Stimulated activated CD4-positive, alpha-beta T cell treated with anti-CD3 and anti-CD28 coated beads, Interleukin-12 subunit alpha, Interleukin-12 subunit beta, amount 100 ng/mL, for 4 hours (primary cell): ENCODE results near the gene GAD1.

Source experiments
- DNase-seq: peaks from one replicate; pipeline ENCODE4 v3.0.0-alpha.2; 2020

GAD1 gene

DNA sequence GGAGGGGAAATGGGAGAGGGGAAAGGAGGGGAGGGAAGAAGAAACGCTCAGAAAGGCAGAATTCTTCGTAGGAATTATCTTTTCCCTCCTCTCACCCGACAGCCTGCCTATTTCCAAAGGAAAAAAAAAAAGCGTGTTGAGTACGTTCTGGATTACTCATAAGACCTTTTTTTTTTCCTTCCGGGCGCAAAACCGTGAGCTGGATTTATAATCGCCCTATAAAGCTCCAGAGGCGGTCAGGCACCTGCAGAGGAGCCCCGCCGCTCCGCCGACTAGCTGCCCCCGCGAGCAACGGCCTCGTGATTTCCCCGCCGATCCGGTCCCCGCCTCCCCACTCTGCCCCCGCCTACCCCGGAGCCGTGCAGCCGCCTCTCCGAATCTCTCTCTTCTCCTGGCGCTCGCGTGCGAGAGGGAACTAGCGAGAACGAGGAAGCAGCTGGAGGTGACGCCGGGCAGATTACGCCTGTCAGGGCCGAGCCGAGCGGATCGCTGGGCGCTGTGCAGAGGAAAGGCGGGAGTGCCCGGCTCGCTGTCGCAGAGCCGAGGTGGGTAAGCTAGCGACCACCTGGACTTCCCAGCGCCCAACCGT lies at the start of gene GAD1:
Gene GAD1 (plus strand): TSS at position 384 of the 589 bp plus-strand sequence. CDS start 1,705 bp downstream, outside the sequence.
- peak; percentile 69 for DNase-seq

DNA sequence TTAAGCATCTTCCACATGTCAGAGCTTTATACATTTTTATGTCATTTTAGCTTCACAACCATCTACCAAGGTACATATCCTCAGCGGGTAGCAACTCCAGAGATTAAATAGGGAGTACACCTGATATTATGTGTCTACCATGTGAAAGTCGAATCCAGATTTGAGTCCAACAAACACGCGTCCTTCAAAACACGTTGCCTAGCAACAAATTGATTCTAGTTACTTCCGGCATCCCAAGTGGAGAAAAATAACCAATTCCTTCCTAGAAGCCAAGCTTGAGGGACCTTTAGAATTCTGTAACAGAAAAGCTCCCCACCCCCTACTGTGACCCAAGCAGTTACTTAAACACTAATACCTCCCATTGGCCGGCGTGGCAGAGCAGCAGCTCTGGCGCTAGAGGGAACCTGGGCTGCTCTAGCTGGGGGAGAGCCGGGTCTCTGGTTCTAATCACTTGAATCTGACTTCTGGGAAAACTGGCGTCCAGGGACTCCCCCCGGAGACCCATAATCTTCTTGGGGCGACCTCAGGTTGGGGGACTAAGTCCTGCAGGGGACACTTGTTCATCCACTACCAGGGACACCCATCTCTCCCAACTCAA lies 46.6 kb upstream of the GAD1 start, which contains the start of gene ERICH2:
Gene ERICH2 (plus strand): TSS at position 371 of the 598 bp plus-strand sequence. CDS start 304 bp downstream, outside the sequence.
- peak; percentile 36 for DNase-seq

DNA sequence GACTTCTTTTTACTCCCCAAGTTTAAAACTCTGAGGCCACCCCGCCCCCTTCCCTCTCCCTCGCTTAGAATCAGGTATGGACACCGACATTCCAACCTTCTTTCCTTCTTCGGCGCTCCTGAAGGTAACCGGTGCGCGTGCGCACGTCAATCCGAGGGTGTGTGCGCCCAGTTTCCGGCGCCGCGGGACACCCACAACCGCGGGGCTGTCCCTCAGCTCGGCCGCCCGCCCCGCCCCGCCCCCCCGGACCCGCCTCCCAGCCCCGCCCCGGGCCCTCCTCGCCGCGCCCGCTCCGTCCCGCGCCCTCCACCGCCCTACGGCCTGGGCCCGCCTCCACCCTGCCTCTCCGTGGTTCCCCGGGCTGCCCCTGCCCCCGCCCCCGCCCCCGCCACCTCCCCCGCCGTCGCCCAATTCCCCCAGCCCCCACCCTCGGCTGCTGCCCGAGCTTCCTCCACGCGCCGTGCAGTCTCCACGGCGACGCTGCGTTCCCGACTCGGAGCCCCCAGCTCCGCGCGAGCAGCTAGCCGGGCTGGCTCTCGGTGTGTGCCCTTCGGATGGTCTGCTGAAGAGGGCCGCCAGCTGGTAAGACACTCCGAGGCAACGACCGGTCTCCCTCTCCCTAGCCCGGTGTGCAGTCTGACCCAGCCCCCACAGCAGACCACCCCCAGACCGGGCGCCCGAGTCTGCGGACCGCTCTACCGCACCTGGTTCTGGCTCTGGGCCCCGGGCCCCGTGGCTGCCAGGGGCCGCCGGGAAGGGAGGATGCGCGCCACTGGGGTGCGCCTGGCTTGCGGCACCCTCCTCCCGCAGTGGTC lies 45.9 kb upstream of the GAD1 start:
- DNase-seq: peak; percentile 63

DNA sequence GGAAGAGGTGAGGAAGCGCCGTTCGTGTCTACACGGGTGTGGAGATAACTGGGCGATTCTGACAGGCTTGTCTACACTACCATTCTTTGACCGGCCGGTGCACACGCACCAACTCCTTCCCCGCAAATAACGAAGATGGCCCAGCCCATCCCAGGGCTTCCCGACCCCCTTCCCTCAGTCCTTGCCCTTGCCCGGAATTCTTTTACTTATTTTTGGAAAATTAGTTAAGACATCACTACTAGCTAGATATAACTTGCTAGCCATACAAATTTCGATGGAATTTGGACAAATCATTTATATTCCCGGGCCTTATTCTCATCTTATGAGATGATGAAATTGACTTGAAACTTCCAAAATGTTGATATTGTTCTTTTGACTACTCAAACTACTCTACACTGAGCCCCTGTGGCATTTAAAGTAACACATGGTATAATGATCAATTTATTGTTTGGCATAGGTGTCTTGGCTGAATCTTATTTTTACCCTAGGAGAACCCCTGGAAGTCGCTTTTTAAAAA lies 45.2 kb upstream of the GAD1 start:
- DNase-seq: no peak

DNA sequence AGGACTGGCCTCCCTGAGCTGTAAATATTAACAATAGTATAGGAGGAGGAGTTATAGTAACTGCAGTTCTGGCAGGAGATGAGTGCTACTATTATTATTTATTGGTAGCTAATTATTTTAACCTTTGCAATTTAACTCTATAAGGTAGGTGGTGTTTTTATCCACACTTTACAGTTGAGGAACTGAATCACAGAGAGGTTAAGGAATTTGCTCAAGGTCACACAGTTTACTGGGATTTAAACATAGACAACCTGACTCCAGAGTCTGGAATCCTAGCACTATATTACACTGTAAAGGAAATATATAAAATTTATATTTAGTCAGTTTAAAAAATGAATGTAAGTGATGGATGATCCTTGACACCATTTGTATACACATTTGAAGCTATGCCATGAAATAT lies 44.4 kb upstream of the GAD1 start:
- DNase-seq: no peak

DNA sequence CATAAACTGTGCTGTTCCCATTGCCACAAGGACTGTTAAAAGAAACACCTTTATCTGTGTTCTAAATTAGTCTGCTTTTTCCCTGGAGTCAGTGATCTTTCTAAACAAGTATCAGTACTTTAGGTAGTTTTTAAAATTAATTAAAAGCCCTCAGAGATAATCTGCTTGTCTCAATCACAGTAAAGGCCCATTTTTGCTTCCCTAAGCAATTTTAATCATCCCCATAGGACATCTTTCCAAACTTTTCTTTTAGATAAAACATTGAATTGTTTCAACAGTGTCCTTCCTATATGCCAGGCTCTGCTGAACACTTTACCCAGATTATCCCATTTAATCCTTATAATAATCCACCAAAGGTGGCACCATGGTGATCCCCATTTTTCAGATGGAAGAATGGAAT lies 42.6 kb upstream of the GAD1 start:
- no peak for DNase-seq

DNA sequence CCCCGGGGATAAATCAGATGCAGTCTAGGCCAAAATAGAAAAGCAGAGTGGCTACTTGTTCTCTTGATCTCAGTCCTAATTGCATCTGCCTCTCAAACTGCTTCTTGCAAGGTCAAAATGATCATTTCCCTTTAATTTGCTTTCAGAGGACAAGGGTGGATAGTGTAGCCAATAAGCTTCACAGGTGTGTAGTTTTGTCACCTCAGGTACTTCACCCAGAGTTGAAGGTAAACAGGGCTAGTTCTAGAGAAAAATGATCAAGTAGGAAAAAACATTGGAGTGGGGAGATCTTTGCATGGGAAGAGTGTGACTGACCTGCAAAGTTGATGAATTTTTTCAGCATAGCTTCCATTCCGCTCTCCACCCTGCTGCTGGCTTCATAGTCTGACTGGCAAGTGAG lies 37.8 kb upstream of the GAD1 start:
- no peak for DNase-seq

DNA sequence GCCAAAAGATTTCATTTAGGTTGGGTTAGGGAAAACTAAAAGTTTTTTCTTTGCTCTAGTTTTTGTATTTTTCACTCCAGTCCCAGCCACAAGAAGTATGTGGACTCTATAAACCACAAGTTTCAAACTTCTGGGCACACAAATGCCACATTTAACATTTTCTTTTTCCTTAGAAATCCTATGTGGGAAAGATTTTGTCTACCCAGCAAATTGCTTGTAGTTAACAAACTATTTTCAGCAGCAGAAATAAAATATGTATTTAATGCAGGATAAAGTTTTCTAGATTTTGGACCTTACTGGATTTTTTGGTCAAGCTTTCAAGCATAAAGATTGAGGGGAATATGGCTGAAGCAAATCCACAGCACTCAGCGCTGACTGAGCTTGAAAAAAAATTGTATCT lies 37.4 kb upstream of the GAD1 start:
- no peak for DNase-seq

DNA sequence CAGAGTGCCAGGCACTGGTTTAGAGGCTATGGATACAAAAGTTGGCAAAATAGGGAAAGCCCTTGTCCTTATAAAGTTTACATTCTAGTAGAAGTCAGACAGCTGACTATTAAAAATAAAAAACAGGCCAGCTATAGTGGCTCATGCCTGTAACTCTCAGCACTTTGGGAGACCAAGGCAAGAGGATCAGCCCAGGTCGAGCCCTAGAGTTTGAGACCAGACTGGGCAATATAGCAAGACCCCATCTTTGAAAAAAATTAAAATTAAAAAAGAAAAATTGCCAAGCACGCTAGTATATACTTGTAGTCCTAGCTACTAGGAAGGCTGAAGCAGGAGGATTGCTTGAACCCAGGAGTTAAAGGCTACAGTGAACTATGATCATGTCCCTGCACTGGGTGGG lies 34.0 kb upstream of the GAD1 start:
- no peak for DNase-seq

DNA sequence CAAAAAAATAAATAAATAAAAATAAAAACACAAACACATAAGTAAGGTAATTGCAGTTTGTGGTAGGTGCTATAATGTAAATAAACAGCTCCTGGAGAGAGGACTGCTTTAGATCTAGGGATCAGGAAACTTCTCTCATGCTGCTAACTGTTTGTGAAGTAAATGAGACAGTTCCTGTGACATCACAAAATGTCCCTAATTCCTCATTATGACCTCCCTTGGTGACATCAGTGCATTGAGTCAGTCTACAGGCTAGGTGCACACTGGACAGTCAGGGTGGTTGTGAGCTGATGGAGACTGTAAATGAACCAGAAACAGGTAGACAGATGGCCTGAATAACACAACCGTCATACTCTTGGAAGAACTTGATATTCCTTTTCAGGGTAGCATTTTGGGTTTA lies 33.1 kb upstream of the GAD1 start:
- DNase-seq: no peak

DNA sequence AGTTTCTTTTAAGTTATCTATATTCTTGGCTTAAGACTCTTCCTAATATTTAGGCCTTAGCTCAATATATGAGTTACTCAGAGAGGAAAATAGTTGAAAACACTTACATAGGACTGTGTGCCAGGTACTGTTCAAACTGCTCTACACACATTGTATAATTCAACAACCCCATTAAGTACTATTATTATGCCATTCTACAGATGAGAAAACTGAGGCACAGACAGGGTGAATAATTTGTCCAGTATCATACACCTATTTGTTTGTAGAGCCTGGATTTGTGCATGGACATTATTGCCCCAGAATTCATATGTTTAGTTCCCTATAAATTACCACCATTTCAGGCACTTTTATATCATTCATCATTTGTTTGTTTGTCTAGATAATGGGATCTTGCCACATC lies 17.7 kb upstream of the GAD1 start:
- DNase-seq: no peak

DNA sequence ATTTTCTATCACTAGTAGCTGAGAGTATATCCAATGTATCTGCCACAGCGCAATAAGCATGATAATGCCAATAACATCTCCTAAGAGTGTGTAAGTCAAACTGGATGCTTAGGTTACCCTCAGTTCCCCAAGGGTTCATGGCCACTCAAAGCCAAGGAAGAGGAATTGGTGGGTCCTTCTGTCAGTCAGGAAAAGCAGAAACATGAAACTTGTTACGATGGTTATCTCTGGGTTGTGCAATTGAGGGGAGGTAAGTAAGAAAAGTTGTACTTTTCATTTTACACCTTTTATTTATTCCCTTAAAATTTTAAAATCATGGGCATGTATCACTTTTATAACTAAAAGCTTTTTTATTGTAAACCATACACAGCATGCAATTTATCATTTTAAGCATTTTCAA lies 10.1 kb upstream of the GAD1 start:
- DNase-seq: no peak

DNA sequence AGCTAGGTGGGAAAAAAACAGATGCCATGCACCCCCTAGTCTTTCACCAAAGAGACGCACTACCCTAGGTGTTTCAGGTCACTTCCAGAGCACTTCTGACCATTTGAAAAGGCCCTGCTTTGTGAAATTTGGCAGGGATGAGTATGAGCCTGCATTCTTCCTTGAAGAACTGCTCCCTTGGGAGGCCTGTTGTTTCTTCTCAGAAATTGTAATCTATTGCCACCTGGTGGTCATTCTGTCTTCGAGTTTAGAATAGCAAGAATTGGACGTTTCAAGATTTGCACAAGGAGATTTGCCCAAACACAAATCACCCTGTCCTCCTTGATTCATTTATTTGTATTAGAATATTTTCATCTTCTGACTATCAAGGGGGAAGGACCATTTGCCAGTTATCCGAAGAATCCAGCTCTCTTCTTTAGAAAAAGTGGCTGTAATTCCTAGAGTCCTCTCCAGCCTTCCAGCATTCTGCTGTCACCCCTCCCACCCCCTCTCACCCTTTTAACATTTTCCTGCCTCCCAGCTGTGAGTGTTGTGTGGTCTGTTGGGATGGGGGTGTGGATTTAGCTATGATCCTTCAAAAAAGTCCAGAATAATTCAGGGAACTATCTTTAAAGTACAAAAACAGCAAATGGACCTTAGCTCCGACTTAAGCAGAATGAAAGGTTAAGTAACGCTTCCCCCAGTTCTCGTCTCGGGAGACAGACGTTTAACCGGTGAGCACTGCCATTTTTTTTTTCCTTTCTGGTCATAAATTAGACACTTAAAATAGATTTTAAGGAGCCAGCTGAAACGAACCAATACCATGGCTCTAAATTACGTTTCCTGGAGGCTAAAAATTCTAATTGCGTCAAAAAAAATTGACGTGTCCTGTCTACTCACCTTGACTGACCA lies 3.7 kb upstream of the GAD1 start:
- DNase-seq: no peak

DNA sequence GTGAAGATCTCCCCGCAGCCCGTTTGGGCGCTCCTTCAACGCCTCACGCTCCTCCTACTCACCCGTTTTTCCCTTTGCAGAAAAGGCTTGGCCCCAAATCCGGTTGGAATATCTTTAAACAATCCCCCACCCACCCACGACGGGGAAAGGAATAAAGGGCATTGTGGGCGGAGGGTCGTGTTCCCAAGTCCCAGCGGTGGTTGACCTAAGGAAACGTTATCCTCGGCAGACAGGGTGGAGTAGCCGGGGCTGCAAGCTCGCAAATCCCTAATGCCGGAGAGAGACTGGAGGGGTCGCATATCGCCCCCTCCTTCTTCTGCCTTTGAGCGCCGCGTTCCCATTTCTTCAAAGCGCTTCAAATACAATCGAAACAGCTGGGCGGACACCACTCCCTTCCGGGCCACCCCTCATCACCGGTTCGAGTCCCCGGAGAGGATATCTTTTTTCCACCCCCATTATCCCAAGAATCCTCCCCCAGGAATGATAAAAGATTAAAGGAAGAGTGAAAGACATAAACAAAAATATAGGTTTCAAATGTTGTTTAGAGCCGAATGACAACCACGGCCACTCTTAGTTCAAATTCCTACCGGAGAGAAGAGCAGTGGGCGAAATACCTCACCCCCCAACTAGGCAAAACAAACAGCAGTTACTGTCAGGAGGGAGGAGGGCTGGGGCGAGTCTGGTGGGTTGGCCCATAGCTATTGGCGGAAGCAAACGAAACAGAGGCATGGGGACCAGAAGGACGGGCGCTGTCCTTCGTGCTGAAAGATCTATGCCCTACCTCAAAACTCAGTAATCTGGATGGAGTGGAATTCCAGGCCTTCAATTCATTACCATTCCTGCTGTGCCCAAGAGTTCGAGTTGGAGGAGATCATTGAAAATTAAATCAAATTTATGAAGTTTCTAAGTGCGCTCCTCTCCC lies 2.8 kb upstream of the GAD1 start:
- DNase-seq: peak; percentile 13

DNA sequence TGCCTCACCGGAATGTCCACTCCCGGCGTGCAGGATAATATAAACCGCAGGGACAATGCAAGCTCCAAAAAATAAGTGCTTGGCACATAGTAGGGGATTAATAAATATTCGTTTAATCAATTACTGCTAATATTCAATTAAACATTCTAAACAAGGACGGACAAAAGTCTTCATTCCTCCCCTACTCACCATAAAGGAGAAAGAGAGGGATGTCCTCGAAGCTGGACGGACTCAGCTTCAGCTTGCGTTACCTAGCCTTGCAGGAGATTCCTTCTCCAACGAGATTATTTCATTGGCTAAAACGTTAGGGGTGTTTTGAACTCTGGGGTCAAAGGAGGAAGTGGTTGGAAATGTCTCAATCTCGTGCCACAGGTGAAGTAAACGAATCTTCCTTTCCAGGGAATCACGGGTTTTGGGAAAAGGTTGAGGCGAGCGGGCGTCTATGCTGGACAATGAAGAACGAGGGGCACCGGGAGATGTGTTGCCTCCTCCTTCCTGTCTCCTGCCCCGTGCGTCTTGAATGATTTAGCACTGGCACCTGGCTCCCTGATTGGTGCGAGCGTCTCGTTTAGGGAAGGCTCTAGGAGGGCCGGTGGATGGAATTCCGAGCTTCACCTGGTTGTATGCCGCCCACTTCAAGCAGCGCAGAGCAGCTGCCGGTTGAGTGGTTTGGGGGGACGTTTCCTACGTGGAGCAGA lies 2.0 kb upstream of the GAD1 start:
- DNase-seq: no peak

DNA sequence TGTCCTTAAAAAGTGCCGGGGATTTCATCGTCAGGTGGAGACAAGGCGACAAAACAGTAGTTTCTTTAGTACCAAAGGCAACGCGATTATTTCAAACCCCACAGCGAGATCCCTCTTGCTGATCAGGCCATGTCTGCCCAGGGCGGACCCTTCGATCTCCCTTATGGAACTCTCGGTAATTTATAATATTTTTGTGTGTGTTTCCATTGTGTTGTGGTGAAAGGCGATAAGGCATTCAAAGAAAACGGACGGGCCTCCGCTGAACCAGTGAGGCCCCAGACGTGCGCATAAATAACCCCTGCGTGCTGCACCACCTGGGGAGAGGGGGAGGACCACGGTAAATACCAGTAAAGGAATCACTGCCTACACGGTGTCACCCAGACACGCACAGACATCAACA lies 1.4 kb upstream of the GAD1 start:
- DNase-seq: no peak

DNA sequence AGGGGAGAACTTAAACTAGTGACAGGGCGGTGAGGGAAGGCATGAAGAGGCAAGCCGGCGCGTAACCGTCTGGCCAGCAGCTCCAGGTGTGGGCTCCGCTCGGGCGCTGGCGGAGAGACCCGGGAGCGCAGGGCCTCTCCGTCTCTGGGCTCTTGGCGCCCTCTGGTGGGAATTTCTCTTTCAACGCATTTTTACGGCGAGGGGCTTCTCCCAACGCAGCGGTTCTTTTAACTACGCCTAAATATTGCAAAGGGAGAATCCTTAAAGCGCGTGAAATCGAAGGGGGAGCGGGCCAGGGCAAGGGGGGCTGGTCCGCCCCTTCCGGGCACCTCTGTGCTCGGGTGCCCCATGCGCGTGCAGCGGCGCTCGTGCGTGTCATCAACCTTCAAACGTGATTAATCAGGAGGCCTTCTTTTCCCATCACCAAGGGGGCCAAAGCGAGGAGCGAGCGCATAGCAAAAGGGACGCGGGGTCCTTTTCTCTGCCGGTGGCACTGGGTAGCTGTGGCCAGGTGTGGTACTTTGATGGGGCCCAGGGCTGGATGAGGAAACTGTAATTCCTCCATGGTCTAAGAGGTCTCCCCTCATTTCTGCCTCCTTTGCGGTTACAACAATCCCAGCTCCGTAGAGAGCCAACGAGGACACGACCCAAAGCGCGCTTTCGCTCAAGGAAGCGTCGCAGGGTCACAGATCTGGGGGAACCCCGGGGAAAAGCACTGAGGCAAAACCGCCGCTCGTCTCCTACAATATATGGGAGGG lies 762 bp upstream of the GAD1 start:
- DNase-seq: peak; percentile 67

DNA sequence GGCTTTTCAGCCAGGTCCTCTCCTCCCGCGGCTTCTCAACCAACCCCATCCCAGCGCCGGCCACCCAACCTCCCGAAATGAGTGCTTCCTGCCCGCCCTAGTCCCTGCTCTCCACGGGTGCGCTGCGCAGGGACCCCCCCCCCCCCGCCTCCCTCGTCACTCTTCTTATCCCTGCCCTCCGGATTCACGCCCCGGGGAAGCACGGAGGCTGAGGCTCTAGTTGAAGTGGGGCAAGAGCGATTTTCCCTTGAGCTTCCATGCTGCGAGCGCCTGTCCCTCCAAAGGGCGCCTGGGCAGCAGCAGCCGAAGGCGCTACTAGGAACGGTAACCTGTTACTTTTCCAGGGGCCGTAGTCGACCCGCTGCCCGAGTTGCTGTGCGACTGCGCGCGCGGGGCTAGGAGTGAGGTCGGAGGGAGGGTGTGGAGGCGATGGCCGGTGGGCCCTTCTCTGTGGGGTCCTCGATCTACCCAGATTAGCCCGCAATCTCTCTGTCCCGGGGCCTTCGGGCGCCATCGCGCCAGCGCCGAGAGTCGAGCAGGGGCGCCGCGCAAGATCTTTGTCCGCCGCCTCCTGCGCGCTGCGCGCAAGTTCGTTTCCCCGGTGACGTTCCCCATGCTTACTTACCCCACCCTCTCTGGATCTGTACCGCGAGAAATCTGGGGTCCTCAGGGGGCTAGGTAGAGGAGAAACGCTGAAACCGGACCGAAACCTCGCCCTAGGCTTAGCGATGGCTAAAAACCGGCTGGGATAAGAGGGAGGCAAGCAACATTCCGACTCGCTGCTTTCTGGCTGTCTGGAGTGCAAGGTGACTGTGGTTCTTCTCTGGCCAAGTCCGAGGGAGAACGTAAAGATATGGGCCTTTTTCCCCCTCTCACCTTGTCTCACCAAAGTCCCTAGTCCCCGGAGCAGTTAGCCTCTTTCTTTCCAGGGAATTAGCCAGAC lies 677 bp downstream of the GAD1 start:
- peak; percentile 27 for DNase-seq
